HG03097 (cell line): ENCODE results near the gene SLC39A6.
"Not testable (repeated sequence)": the region's sequence is repeated elsewhere in the genome, so short reads cannot be mapped to it uniquely, and the experiment has no call there.

ENCODE experiments used
- ATAC-seq: cut with Tn5 transposase; IDR thresholded peaks from one replicate; pipeline ENCODE4 v1.9.1; 2021; ENCODE audit not compliant: unreplicated experiment, low FRiP score

SLC39A6 gene

DNA sequence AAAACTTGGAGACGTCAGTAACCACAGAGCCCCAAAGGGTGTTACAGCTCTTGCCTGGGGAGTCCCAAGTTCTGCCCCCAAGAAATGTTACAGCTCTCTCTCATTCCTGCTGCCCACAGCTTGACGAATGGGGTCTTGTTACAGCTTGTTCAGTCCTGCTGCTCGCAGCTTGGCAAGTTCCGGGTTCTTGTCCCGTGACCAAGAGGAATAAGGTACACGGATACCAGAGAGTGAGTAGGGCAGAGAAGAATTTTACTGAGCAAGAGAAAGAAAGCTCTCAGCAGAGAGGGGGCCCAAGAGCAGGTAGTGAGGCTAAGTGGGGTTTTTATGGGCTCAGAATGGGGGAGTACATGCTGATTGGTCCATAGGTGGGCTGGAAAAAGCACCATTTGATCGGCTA is 27.2 kb downstream of the SLC39A6 start:
- ATAC-seq: no peak

DNA sequence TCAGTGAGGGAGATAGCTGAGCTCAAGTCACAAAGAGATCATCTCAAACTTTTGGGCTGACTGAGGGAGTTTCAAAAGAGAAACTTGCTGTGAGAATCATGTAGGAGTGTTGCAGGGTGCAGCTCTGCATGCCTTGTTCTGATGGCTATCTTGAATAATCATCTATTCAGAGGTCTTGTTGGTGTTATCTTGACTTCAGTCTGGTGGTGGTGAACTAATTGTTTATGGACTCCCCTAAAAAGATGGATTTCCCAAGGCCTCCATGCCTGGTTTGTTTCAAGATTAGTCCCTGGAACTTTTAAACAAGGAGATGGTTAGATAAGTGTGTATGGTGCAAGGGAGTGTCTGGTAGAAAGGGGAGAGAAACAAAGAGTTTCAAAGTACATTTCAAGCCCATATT is 29.8 kb downstream of the SLC39A6 start:
- no peak for ATAC-seq

DNA sequence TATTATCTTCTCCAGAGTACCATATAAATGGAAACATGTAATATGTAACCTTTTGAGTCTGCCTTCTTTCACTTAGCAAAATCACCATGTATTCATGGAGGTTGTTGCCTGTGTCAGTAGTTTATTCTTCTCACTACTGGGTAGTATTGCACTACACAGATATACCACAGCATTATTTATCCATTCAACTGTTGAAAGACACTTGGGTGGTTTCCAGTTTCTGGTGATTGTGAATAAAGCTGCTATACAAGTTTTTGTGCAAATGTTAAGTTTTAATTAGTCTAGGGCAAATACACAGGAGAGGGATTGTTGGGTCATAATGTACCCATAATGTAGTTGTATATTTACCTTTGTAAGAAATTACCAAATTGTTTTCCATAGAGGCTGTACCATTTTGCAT is 32.2 kb downstream of the SLC39A6 start:
- no peak for ATAC-seq

DNA sequence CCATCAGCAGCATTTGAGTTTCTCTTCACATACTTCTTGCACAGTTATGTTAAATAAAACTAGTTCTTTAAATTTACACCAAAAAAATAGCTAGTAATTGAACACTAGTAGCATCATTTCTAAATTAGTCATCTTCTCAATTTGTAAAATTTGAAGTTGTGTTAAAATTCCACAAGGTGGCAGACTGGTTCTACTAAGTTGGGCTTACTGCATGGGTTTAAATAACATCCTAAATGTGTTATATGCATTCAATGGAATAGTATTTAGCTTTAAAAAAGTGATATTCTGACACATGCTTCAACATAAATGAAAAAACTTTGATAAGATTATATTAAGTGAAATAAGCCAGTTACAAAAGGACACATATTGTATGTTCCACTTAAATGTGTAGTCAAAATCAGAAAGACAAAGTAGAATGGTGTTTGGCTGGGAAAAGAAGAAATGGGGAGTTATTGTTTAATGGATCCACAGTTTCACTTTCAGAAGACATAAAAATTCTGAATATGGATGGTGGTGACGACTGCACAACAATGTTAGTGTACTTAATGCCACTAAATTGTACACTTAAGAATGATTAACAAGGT is 33.1 kb downstream of the SLC39A6 start:
- ATAC-seq: no peak

DNA sequence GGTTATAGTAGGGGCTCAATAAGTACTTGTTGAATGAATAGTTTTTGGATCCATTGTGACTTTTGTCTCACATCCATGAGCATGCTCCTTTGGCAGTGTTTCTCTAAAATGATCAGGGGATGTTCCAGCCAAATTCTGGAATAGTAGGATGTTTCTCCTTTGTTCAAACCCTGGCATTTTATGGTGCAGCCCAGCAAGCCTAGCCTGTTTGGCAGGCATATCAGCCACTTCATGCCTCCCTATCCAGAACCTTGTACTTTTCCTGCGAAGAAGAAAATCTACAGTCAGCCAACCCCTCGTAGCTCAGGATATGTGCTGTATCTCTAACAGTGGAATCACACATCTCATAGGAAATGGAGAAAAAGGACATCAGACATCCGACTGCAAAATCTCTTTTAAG is 34.7 kb downstream of the SLC39A6 start:
- ATAC-seq: no peak

DNA sequence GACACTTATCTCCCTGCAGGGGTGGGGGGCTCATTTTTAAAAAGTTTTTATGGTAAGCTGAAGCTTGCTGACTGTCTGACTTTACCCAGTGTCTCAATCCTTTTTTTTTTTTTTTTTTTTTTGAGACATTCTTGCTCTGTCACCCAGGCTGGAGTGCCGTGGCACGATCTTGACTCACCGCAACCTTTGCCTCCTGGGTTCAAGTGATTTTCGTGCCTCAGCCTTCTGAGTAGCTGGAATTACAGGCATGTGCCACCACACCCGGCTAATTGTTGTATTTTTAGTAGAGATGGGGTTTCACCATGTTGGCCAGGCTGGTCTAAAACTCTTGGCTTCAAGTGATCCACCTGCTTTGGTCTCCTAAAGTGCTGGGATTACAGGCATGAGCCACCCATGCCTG is 37.0 kb downstream of the SLC39A6 start:
- ATAC-seq: not testable (repeated sequence)

DNA sequence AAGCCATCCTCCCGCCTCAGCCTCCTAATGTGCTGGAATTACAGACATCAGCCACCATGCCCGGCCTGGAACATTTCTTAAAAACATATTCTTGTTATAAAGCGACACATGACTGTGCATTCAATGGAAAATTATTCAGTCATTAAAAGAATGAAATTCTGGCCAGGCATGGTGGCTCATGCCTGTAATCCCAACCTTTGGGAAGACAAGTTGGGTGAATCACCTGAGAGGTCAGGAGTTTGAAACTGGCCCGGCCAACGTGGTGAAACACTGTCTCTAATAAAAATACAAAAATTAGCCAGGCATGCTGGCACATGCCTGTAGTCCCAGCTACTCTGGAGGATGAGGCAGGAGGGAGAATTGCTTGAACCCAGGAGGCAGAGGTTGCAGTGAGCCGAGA is 40.1 kb downstream of the SLC39A6 start:
- ATAC-seq: no peak

DNA sequence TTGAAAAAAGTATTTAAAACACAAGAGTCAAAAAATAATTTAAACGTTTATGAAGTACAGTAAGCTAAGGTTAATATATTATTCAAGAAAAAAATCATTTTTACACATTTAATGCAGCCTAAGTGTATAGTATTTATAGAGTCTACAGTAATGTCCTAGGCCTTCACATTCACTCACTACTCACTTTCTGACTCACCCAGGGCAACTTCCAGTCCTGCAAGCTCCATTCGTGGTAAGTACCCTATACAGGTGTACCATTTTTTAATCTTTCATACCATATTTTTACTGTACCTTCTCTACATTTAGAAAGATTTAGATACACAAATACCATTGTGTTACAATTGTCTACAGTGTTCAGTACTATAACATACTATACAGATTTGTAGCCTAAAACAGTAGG is 40.9 kb downstream of the SLC39A6 start:
- no peak for ATAC-seq

DNA sequence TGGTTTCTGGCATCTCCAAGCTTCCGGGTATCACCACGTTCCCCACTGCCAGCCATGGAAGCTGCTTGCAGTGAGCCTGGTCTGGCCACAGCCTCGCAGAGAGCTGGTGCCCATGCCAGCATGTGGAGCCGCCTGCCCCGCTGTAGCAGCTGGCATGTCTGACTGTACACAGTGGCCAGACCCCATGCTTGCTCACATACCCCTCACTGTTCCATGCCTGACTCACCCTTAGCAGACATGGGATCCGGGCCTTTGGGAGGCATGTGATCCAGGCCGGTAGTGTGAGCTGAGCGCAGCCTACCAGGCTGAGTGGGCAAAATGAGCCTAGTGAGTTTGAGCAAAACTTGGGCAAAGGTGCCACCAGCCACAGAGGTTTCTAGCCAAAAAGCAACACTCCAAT is 43.0 kb downstream of the SLC39A6 start:
- ATAC-seq: no peak

DNA sequence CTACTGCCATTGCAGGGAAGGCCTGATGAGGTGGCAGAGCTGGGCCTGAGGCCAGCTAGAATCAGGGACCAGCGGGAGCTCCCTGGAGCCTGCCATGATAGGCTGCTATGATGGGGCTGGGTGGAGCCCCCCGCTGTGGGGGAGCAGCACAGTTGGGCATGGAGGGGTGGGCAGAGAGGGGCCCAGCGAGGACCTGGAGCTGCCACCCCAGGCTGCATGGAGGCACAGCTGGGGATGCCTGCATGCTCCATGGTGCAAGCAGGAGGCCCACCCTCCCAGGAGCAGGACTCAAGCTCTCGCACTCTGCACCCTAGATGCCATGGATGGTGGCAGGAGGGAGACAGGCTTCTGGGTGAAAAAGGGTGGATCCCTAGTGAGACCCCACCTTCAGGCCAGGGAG is 43.9 kb downstream of the SLC39A6 start:
- no peak for ATAC-seq

DNA sequence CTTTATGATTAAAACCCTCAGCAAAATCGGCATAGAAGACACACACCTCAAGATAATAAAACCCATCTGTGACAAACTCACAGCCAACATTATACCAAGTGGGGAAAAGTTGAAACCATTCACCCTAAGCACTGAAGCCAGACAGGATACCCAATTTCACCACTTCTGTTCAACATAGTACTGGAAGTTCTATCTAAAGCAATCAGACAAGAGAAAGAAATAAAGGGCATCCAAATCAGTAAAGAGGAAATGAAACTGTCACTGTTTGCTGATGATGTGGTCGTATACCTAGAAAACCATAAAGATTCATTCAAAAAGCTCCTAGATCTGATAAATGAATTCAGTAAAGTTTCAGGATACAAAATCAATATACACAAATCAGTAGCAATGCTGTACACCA is 45.4 kb downstream of the SLC39A6 start:
- ATAC-seq: no peak

DNA sequence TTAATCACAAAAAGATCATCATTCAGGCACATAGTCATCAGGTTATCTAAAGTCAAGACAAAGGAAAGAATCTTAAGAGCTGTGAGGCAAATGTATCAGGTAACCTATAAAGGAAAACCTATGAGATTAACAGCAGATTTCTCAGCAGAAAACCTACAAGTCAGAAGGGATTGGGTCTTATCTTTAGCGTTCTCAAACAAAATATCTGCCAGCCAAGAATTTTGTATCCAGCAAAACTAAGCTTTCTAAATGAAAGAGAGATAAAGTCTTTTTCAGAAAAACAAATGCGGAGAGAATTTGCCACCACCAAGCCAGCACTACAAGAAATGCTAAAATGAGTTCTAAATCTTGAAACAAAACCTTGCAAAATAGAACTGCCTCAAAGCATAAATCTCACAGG is 48.0 kb downstream of the SLC39A6 start:
- not testable (repeated sequence) for ATAC-seq

DNA sequence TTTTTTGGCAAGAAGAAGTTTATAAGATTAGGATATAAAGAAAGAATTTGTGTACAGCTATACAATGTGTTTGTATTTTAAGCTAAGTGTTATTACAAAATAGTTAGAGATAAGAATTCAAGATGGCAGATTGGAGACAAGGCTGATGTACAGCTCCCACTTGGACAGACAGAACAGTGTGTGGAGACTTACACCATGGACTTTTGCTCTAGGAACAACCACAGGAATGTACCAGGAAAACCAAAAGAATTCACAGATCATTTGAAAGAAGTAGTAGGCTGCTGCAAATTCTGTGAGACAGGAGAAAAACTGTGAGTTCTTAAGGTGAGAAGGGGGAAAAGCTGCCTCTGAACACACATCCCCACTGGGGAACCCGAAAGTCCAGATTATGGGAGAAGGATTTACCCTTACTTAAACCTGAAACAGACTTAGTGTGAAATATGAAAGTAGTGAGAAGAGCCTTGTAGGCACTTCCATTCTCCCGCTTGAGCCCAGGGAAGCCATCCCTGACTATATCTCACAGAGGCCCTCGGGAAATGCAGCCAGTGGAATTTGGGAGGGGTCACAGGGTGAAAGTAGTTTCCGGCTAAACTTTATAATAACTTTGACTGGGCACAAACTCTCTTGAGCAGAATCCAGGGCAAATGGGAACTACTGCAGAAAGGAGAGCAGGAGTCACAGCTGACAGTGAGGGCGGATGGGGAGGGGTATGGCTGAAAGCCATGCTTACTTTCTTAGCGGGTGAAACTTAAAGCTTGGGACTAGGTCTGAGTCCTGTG is 50.2 kb downstream of the SLC39A6 start:
- no peak for ATAC-seq

DNA sequence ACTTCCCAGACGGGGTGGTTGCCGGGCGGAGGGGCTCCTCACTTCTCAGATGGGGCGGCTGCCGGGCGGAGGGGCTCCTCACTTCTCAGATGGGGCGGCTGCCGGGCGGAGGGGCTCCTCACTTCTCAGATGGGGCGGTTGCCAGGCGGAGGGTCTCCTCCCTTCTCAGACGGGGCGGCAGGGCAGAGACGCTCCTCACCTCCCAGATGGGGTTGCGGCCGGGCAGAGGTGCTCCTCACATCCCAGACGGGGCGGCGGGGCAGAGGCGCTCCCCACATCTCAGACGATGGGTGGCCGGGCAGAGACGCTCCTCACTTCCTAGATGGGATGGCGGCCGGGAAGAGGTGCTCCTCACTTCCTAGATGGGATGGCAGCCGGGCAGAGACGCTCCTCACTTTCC is 51.4 kb downstream of the SLC39A6 start:
- not testable (repeated sequence) for ATAC-seq

DNA sequence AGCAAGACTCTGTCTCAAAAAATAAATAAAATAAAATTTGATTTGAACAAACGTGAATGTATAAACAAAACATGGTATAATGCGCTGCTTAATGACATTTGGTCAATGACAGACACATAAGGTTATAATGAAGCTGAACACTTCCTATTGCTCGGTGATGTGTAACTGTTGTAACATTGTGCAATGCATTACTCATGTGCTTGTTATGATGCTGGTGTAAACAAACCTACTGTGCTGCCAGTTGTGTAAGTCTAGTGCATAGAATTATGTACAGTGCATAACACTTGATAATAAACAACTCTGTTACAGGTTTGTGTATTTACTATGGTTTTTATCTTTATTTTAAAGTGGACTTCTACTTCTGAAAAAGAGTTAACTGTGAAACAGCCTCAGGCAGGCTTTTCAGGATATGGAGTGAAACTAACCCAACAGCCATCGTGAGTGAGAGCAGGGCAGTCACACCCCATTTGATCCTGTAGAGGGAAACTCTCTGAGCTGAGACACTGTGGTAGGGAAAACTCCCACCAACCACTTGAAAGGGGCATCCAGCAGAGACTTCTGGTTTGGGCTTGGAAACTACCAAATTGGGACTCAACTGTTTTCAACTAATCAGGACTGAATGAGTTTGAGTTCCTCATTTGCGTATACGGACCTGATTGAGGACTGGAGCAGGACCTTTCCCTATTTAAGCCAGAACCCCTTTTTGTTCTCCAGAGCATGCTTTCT is 53.1 kb downstream of the SLC39A6 start:
- ATAC-seq: no peak

DNA sequence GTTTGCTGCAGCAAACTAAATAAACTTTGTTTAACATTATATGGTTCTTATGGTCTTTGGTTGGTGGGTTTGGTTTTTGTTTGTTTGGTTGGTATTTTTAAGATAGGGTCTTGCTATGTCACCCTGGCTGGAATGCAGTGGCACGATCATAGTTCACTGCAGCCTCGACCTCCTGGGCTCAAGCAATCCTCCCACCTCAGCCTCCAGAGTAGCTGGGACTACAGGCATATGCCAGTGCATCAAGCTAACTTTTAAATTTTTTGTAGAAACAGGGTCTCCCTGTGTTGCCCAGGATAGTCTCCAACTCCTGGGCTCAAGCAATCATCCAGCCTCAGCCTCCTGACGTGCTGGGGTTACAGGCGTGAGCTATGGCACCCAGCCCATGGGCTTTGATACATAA is 54.7 kb downstream of the SLC39A6 start:
- no peak for ATAC-seq

DNA sequence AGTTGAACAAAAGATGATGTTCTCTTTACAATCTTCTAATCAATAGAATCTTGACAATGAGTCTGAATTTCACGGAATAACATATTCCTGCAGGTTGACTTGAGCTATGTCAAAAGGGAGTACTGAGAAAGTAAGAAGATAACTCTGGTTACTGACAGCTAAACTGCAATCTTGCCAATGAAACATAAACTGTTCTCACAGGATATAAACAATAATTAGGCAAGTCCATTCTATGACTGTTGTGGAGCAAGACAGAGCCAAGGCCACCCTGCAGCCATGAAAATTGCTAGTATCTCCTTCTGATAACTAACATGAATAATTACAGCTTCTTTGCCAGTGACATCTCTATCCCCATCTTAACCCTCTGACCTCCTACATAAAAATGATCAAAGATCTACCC is 55.5 kb downstream of the SLC39A6 start:
- ATAC-seq: no peak

DNA sequence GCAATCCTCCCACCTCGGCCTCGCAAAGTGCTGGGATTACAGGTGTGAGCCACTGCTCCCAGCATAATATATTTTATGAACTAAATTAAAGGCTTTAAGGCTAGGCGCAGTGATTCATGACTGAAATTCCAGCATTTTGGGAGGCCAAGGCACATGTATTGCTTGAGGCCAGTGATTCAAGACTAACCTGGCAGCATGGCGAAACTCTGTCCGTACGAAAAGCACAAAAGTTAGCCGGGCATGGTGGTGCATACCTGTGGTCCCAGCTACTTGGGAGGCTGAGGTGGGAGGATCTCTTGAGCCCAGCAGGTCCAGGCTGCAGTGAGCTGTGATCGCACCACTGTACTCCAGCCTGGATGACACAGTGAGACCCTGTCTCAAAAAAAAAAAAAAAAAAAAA is 56.7 kb downstream of the SLC39A6 start:
- ATAC-seq: not testable (repeated sequence)

DNA sequence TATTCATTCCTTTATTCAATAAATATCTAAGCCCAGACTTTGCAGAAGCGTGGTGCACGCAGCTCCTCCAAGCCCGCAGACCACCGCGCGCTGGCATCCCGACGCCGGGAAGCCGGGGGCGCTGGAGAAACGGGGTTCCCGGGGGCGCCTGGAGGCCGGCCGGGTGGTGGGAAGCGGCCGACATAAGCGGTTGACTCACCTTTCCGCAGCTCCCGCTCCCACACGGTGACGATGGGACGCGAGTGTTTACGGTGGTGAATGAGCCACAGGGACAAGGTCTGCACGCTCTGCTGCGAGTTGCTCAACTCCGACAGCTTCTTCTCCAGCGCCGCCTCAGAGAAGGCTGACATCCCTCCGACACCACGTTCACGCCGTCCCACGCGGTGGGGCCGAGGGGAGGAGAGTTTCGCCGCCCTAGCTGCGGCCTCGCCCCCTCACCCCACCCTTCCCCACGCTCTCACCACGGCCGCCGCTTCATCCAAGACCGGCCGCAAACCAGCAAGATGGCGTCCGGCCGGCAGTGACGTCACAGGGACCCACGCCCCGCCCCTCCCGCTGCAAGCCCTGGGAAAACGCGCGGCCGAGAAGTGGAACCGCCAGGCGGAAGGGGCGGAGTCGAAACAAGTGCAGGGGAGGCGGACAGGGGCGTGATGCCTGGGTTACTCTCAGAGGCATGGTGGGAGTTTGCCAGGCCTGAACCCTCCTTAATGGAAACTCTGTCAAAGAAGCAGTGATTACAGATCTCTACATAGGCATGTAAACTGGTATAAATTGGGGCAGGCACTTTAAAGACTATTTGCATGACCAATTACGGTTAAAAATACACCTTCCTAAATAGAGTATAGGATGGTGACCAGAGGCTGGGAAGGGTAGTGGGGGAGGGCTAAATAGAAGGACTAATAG is 61.8 kb downstream of the SLC39A6 start, which contains the start of gene RPRD1A:
RPRD1A (minus strand) TSS at position 505 of the 903 bp plus-strand sequence; CDS start at position 350, 155 bp downstream.
- ATAC-seq: peak; percentile 91

DNA sequence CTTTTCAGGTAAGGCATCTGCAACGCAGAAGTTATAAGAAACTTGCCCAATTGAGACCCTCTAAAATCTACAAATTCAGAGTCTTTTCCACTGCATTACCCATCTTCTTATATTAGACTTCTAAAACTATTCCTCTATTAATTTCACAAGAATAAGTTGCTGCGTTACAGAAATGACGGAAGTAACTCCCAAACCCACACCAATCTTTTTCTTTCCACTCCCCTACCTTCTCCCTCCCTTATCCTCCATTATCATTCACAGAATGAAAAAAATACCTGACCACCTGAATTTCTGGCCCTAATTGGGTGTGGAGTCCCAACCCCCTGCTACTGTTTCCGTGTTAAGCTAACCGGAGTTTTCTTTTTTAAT is 62.5 kb downstream of the SLC39A6 start:
- ATAC-seq: peak; percentile 12

DNA sequence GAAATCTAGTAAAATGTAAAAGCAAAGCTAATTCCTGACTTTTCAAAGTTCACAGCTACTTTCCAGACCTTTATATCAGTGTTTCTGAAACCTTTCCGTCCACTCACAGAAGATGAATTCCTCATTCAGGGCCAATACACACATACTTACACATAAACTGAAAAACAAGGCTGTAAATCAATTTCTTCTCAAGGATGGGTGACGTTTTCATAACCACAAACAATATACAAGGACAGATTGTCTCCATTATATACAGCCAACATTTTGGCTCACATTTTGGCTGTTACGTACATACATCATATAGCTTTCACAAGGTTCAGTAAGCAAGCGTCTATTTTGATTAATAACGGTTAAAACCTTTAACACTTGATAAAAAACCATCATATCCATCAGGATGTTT is 63.1 kb downstream of the SLC39A6 start:
- ATAC-seq: no peak
